GM18858 (cell line): ENCODE results near the gene ZBTB7A.

ENCODE experiments used
- ATAC-seq: cut with Tn5 transposase; IDR thresholded peaks from one replicate; pipeline ENCODE4 v1.9.1; 2021; ENCODE audit not compliant: unreplicated experiment

ZBTB7A gene

DNA sequence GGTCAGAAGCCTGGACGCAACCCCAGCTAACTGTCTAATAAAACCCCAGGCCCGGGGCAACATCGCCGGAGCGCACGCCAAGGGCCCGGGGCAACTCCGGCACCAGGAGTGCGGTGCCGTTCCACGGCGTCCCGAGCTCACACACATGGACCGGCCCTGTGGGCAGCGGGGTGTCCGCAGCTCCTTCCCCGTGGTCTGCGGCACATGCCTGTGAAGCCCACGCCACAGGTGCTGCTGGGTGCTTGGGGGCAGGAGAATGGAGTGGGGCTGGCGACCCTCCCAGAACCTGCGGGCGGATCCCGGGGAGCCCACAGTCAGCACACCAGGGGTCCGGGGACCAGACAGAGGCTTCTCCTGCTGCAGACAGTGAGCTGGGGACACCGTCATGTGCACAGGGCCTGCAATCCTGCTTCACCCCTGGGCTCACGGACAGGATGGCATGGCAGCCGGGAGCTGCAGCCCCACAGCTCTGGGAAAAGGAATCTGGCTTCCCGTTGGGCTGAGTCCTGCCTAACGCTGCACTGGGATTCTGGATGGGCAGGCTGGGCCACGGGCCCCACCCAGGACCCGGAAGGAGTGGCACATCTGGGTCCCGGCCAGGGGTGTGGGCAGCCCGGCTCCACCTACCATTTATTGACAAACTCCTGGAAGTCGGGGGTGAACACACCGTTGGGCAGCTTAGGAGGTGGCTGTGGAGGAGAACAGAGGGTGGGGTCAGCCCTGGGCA is 28.2 kb upstream of the ZBTB7A start:
- no peak for ATAC-seq

GRCh38 chr19:4094291-4094690 is 27.6 kb upstream of the ZBTB7A start:
- ATAC-seq: no peak

GRCh38 chr19:4093643-4094175 is 27.0 kb upstream of the ZBTB7A start:
- ATAC-seq: no peak

GRCh38 chr19:4090356-4091220 is 23.9 kb upstream of the ZBTB7A start:
- ATAC-seq: no peak

- no peak for ATAC-seq
Measured at GRCh38 chr19:4089946-4090345, 23.2 kb upstream of the ZBTB7A start.

DNA sequence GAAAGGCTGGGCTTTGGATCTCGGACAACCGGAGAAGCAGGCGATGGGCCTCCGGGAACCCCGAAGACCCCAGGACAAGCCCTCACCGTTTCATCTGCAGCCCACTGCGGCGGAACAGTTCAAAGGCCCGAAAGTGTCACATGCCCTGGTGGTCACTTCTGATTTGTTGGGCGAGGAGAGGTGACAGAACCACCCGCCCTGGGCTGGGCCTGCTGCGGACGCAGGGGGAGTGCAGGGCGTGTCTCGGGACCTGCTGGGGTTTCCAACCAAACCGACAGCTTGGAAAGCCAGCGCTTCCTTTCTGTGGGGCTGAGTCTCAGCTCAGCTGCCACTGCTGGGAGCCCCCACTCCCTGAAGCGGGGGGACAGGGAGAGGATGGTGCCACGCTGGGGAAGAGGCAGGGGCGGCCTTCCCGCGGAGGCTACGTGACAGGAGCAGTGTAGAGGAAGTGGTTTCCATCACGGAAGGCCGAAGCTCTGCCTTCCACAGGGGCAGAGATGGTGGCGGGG is 22.8 kb upstream of the ZBTB7A start:
- ATAC-seq: no peak

DNA sequence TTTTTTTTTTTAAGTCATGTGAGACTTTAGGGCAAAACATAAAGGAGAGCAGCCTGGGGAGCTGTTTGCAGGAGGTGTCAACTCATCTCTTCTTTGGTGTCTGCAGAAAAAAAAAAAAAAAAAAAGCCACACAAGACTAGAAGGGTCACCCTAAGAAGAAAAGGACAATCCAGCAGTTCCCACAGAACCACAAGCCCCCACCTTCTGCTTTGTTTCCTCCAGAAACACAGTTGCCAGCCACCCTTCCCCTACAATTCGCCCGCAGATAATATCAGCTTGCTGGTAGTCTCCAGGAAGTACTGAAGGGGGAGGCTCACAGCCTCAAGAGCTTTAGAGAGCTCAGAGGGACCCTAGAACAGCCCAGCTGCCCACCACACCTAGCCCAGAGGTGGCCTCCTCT is 22.3 kb upstream of the ZBTB7A start:
- no peak for ATAC-seq

GRCh38 chr19:4087787-4088679 is 21.3 kb upstream of the ZBTB7A start:
- no peak for ATAC-seq

GRCh38 chr19:4086411-4086867 is 19.7 kb upstream of the ZBTB7A start:
- no peak for ATAC-seq

- ATAC-seq: no peak
Measured at GRCh38 chr19:4084547-4084877, 17.8 kb upstream of the ZBTB7A start.

DNA sequence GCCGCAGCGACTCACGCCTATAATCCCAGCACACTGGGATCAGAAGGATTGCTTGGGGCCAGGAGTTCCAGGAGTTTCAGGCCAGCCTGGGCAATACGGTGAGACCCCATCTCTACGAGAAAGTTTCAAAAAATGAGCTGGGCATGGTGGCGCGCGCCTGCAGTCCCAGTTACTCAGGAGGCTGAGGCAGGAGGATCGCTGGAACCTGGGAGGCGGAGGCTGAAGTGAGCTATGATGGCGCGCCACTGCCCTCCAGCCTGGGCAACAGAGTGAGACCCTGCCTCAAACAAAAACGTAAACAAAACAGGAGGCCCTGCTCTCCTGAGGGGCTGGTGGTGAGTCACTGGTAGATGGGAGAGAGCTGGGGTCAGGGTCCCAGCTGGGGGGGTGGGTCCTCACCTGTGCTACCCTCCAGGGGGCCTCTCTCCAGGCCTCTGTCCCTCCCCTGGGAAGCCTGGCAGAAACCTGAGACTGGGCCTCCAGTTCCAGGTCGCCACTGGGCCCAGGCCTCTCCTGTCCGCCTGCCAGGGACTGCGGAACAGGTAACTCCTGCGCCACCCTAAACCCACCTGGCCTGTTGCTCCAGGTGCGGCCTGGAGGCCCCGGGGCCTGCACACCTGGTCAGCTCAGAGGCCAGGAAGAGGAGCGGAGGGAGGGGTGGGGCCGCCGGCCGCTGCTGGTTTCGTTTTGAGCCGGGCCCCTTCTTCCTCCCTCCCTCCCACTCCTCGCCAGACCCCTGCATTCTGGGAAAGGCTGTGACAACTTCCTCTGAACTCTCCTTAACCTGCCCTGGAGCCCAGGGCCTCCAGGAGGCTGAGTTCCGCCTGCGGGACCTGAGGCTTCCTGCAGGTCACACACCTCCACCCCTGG is 17.2 kb upstream of the ZBTB7A start:
- ATAC-seq: no peak

- ATAC-seq: no peak
Measured at GRCh38 chr19:4082172-4082571, 15.5 kb upstream of the ZBTB7A start.

- no peak for ATAC-seq
Measured at GRCh38 chr19:4081441-4082129, 14.9 kb upstream of the ZBTB7A start.

DNA sequence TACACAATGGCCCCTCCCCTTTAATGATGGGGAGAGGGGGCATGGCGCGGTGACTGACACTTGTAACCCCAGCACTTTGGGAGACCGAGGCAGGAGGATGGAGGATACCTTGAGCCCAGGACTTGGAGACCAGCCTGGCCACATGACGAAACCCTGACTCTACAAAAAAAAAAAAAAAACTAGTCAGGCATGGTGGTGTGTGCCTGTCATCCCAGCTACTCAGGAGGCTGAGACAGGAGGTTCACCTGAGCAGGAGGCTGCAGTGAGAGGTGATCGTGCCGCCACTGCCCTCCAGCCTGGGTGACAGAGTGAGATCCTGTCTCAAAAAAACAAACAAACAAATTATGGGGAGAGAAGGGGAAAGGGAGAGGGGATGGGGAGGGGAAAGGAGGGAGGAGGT is 13.8 kb upstream of the ZBTB7A start:
- ATAC-seq: no peak

- no peak for ATAC-seq
Measured at GRCh38 chr19:4077800-4078684, 11.3 kb upstream of the ZBTB7A start.

DNA sequence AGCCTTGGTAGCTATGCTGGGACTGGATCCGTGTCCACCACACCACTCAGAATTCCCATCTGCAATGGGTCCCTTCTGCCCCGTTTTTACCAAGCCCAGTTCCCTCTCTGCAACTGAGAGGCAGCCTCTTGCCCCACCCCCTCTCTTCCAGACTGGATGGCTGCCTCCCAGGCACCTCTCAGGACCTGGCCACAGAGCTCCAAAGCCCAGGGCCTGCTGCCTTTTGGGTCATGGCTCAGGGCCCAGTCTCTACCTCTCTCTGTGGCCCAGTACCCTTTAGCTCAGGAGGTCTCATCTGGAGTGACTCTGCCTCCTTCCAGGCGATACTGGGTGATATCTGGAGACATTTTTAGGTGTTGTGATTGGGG is 10.3 kb upstream of the ZBTB7A start:
- no peak for ATAC-seq

- no peak for ATAC-seq
Measured at GRCh38 chr19:4075373-4075772, 8.7 kb upstream of the ZBTB7A start.

- ATAC-seq: no peak
Measured at GRCh38 chr19:4071610-4072009, 4.9 kb upstream of the ZBTB7A start.
